HCT116 (cell line): Measurements from ENCODE around the gene CTNND2. TPM values are rescaled to one million over a fixed set of nuclear protein-coding genes. Genes with fewer than 3 reads are reported as not detected.

Source experiments
- ATAC-seq: fragments of 200-7000 bp; cut with Tn5 transposase; 2 replicates; pipeline ENCODE4 v1.9.1; 2020; ENCODE audit warnings: mild to moderate bottlenecking, moderate library complexity
- BruUV-seq: library from RNA; stranded (reverse); fragments of 400-500 nt; replicated peaks from 2 replicates; lab custom pipeline; 2021; lab: Mats Ljungman, UMichigan
- CTCF ChIA-PET: fragments of 300-600 bp; sonication (Branson Sonifier 250); formaldehyde crosslinking; loops from one replicate; lab custom pipeline; 2021; ENCODE audit warnings: antibody characterized with exemption; lab: Charles Lee
- POLR2A ChIA-PET: fragments of 300-600, 350-600 bp; sonication (Branson Sonifier 250); formaldehyde crosslinking; loops from one replicate; lab custom pipeline; 2021; ENCODE audit warnings: antibody characterized with exemption; lab: Charles Lee
- RAD21 ChIA-PET, 2 experiments: fragments of 300-600 bp; sonication (Branson Sonifier 250); formaldehyde crosslinking; loops; one replicate each; lab custom pipeline; 2023; ENCODE audit warnings: low total read pairs in 2 of 2; ENCODE audit not compliant: uncharacterized antibody in 2 of 2, unreplicated experiment in 2 of 2, low non-redundant PET in 1 of 2; lab: Charles Lee
- DNase-seq: peaks from one replicate; pipeline ENCODE4 v3.0.0-alpha.2; 2010; ENCODE audit warnings: low read depth, low spot score
- H2AFZ ChIP-seq: fragments of 200-600 bp; shearing (Covaris generic), sonication (generic); 2 replicates; pipeline ENCODE4 v1.6.1; 2017; ENCODE audit warnings: low read depth, mixed run types, mixed read lengths, antibody characterized with exemption, low read length; ENCODE audit not compliant: poor library complexity, severe bottlenecking
- H3K27ac ChIP-seq: 2 replicates; pipeline ENCODE4 v1.5.1; 2012; ENCODE audit warnings: low read depth, low read length
- H3K27me3 ChIP-seq: fragments of 200-600 bp; sonication (generic); 2 replicates; pipeline ENCODE4 v1.6.1; 2016; ENCODE audit warnings: mixed run types, low read length, mixed read lengths; ENCODE audit not compliant: insufficient read depth
- H3K36me3 ChIP-seq, 2 experiments: fragments of 200-500 bp in 1 of 2; fragments of 200-600 bp in 1 of 2; sonication (Bioruptor generic) in 1 of 2; sonication (generic) in 1 of 2; 2 replicates each; pipeline versions ENCODE4 v1.5.1 to v1.6.1; 2014 to 2016; ENCODE audit warnings: low read length in 2 of 2, inconsistent platforms in 1 of 2, mixed read lengths in 1 of 2, mixed run types in 1 of 2; ENCODE audit not compliant: insufficient read depth in 2 of 2, control insufficient read depth in 1 of 2
- H3K4me1 ChIP-seq, 2 experiments: fragments of 200-600 bp in 1 of 2; sonication (generic) in 1 of 2; 2 replicates each; pipeline versions ENCODE4 v1.5.1 to v1.6.1; 2012 to 2017; ENCODE audit warnings: low read length in 2 of 2, inconsistent platforms in 1 of 2, mild to moderate bottlenecking in 1 of 2, mixed read lengths in 1 of 2, mixed run types in 1 of 2, moderate library complexity in 1 of 2; ENCODE audit not compliant: insufficient read depth in 2 of 2, control insufficient read depth in 1 of 2
- H3K4me2 ChIP-seq: fragments of 200-600 bp; sonication (generic); 2 replicates; pipeline ENCODE4 v1.6.1; 2017; ENCODE audit warnings: mixed run types, low read length, mixed read lengths
- H3K4me3 ChIP-seq, 2 experiments: fragments of 200-600 bp in 1 of 2; sonication (generic) in 1 of 2; replicated peaks in 1 of 2; 2 replicates each; pipeline ENCODE4 v1.5.1; 2011 to 2016; ENCODE audit warnings: low read length in 2 of 2, control low read depth in 1 of 2, low read depth in 1 of 2, mild to moderate bottlenecking in 1 of 2, mixed read lengths in 1 of 2, mixed run types in 1 of 2
- H3K79me2 ChIP-seq: fragments of 200-600 bp; sonication (generic); 2 replicates; pipeline ENCODE4 v1.6.1; 2017; ENCODE audit warnings: mild to moderate bottlenecking, mixed run types, low read length, moderate library complexity, mixed read lengths; ENCODE audit not compliant: insufficient read depth
- H3K9ac ChIP-seq: fragments of 200-600 bp; sonication (generic); 2 replicates; pipeline ENCODE4 v1.6.1; 2016; ENCODE audit warnings: low read length, mixed read lengths
- H3K9me2 ChIP-seq: fragments of 200-600 bp; sonication (generic), shearing (Covaris generic); 2 replicates; pipeline ENCODE4 v1.6.1; 2017; ENCODE audit warnings: mixed run types, mild to moderate bottlenecking, moderate library complexity; ENCODE audit not compliant: insufficient read depth
- H3K9me3 ChIP-seq, 2 experiments: fragments of 200-500 bp in 1 of 2; fragments of 200-600 bp in 1 of 2; sonication (Bioruptor generic) in 1 of 2; sonication (generic) in 1 of 2; 2 replicates each; pipeline ENCODE4 v1.6.1; 2014 to 2017; ENCODE audit warnings: low read length in 2 of 2, mixed read lengths in 2 of 2, inconsistent platforms in 1 of 2, low read depth in 1 of 2, mild to moderate bottlenecking in 1 of 2, mixed run types in 1 of 2, moderate library complexity in 1 of 2; ENCODE audit not compliant: control insufficient read depth in 1 of 2, insufficient read depth in 1 of 2
- H4K20me1 ChIP-seq: fragments of 200-600 bp; sonication (generic), shearing (Covaris generic); 2 replicates; pipeline ENCODE4 v1.6.1; 2017; ENCODE audit warnings: mixed run types, mild to moderate bottlenecking, moderate library complexity; ENCODE audit not compliant: insufficient read depth
- CBX3 ChIP-seq: IDR thresholded peaks from 2 replicates; pipeline ENCODE4 v1.6.1; 2012; ENCODE audit warnings: low read depth
- CEBPB ChIP-seq: IDR thresholded peaks from 2 replicates; pipeline ENCODE4 v1.6.1; 2012; ENCODE audit warnings: low read depth
- ELF1 ChIP-seq: IDR thresholded peaks from 2 replicates; pipeline ENCODE4 v1.6.1; 2012; ENCODE audit warnings: low read depth, borderline replicate concordance
- EZH2 ChIP-seq: fragments of 200-600 bp; sonication (generic); IDR thresholded peaks from 2 replicates; pipeline ENCODE4 v1.6.1; 2017; ENCODE audit warnings: antibody characterized with exemption, mixed run types
- EZH2phosphoT487 ChIP-seq: fragments of 200-600 bp; IDR thresholded peaks from 2 replicates; pipeline ENCODE4 v1.6.1; 2018; ENCODE audit warnings: antibody characterized with exemption, borderline replicate concordance
- FOSL1 ChIP-seq: IDR thresholded peaks from 2 replicates; pipeline ENCODE4 v1.6.1; 2012; ENCODE audit warnings: low read depth
- JUND ChIP-seq: IDR thresholded peaks from 2 replicates; pipeline ENCODE4 v1.6.1; 2012
- POLR2A ChIP-seq: IDR thresholded peaks from 2 replicates; pipeline ENCODE4 v1.7.0; 2011; ENCODE audit warnings: borderline replicate concordance; ENCODE audit not compliant: insufficient read depth, insufficient read length; ENCODE audit errors: extremely low read depth
- POLR2AphosphoS5 ChIP-seq: IDR thresholded peaks from 2 replicates; pipeline ENCODE4 v1.6.1; 2011; ENCODE audit warnings: mild to moderate bottlenecking, low read depth, low read length, moderate library complexity
- RAD21 ChIP-seq: IDR thresholded peaks from 2 replicates; pipeline ENCODE4 v1.6.1; 2012; ENCODE audit warnings: low read depth, mild to moderate bottlenecking
- SIN3A ChIP-seq: IDR thresholded peaks from 2 replicates; pipeline ENCODE4 v1.6.1; 2012; ENCODE audit warnings: low read depth
- SRF ChIP-seq: IDR thresholded peaks from 2 replicates; pipeline ENCODE4 v1.6.1; 2012; ENCODE audit warnings: low read depth
- TCF7L2 ChIP-seq: IDR thresholded peaks from 2 replicates; pipeline ENCODE4 v1.7.0; 2011; ENCODE audit warnings: borderline replicate concordance, inconsistent platforms; ENCODE audit not compliant: insufficient read depth, insufficient read length; ENCODE audit errors: extremely low read depth
- YY1 ChIP-seq: IDR thresholded peaks from 2 replicates; pipeline ENCODE4 v1.6.1; 2011; ENCODE audit warnings: low read length, low read depth, moderate library complexity, mild to moderate bottlenecking; ENCODE audit not compliant: insufficient replicate concordance; ENCODE audit errors: extremely low read depth
- ZFX ChIP-seq: fragments of 450-650 bp; IDR thresholded peaks from 2 replicates; pipeline ENCODE4 v1.6.1; 2017
- ZNF274 ChIP-seq: fragments of 200-500 bp; sonication (Bioruptor generic); IDR thresholded peaks from 2 replicates; pipeline ENCODE4 v1.6.1; 2014; ENCODE audit warnings: mild to moderate bottlenecking, low read depth, low read length, inconsistent platforms
- intact Hi-C: fragments of 100-400 bp; cut with micrococcal nuclease; formaldehyde crosslinking; loops from 2 replicates; pipeline ENCODE4 v1.10.0; 2022
- total RNA-seq: library from RNA; stranded (reverse); gene quantifications from one replicate; pipeline ENCODE4 v1.2.1, GENCODE V29; 2021; ENCODE audit not compliant: unreplicated experiment
- TF ChIP-seq, protein P1 (sequence below): IDR thresholded peaks from 2 replicates; pipeline ENCODE4 v1.6.1; 2012
- TF ChIP-seq, protein P2 (sequence below): IDR thresholded peaks from 2 replicates; pipeline ENCODE4 v1.6.1; 2011; ENCODE audit warnings: mild to moderate bottlenecking, low read length, moderate library complexity; ENCODE audit not compliant: insufficient replicate concordance; ENCODE audit errors: extremely low read depth
- TF ChIP-seq, protein P3 (sequence below): IDR thresholded peaks from 2 replicates; pipeline ENCODE4 v1.6.1; 2012
- TF ChIP-seq, protein P4 (sequence below), 3 experiments: fragments of 200-600 bp in 1 of 3; sonication (generic) in 1 of 3; IDR thresholded peaks in 2 of 3; conservative IDR thresholded peaks in 1 of 3; 2 replicates each; pipeline ENCODE4 v1.5.1; 2012 to 2017; ENCODE audit warnings: low read depth in 2 of 3, low read length in 2 of 3, antibody characterized with exemption in 1 of 3, borderline replicate concordance in 1 of 3, control low read depth in 1 of 3, mild to moderate bottlenecking in 1 of 3, mixed read lengths in 1 of 3, mixed run types in 1 of 3, moderate library complexity in 1 of 3; ENCODE audit not compliant: insufficient read depth in 1 of 3

The CTNND2 gene
- total RNA-seq, 1 experiment from 2014 or later = not detected

DNA sequence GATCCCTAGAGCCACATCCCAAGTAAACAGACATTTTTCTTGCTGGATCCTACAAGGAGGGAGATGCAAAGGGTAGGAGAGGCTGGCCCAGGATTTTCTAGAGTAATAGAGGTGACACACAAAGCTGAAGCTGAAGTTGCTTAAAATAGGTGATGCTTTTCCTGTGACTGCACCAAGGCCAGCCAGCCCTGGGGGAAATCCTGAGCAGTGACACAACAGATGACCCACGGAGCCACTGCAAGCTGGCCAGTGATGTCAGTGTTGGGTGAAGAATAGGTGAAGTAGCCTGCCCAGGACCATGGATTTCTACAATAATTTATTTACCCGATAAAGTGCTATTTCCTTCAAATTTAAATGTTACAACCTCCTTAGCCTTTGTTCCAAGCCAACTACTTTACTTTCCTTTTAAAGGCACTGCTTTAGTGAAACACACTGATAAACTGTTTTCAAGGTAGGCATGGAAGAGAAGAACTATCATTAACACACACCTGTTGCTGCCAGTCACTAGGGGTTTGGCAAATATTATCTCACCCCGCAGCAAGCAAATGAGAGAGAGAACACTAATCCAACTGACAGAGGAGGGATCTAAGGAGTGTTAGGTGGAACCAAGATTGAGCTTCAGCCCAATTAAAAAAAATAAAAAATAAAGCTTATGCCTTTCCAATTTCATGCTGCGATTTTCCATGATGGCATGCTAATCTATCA, 123.5 kb downstream of the CTNND2 start:
- BruUV-seq = no TSS peak
- H2AFZ ChIP-seq = no peak overlapping the region
- H3K79me2 ChIP-seq = no peaks in the 10 kb centered on the region
- intact Hi-C loops = no loop called here
- no peak overlapping the region for H3K4me2 ChIP-seq
- no peaks in the 10 kb centered on the region for H3K9me2 ChIP-seq
- no peak overlapping the region for H3K9ac ChIP-seq
- H3K9me3 ChIP-seq = peaks cover 9 to 51% of the 10 kb centered on the region in 2 experiments; a peak in 2 of 4 replicates
- no peaks in the 10 kb centered on the region for H4K20me1 ChIP-seq
- H3K4me3 ChIP-seq = no peak overlapping the region
- POLR2A ChIA-PET = no interaction called here
- TF ChIP-seq POLR2A (no peak), POLR2AphosphoS5 (no peak), SIN3A (no peak), CBX3 (no peak), ELF1 (no peak), ZFX (no peak), RAD21 (no peak), SRF (no peak), YY1 (no peak), TCF7L2 (no peak), EZH2phosphoT487 (no peak), JUND (no peak), ZNF274 (no peak), CEBPB (no peak), EZH2 (no peak), FOSL1 (no peak)
- TF ChIP-seq, protein P1, sequence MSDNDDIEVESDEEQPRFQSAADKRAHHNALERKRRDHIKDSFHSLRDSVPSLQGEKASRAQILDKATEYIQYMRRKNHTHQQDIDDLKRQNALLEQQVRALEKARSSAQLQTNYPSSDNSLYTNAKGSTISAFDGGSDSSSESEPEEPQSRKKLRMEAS = no peak
- TF ChIP-seq, protein P2, sequence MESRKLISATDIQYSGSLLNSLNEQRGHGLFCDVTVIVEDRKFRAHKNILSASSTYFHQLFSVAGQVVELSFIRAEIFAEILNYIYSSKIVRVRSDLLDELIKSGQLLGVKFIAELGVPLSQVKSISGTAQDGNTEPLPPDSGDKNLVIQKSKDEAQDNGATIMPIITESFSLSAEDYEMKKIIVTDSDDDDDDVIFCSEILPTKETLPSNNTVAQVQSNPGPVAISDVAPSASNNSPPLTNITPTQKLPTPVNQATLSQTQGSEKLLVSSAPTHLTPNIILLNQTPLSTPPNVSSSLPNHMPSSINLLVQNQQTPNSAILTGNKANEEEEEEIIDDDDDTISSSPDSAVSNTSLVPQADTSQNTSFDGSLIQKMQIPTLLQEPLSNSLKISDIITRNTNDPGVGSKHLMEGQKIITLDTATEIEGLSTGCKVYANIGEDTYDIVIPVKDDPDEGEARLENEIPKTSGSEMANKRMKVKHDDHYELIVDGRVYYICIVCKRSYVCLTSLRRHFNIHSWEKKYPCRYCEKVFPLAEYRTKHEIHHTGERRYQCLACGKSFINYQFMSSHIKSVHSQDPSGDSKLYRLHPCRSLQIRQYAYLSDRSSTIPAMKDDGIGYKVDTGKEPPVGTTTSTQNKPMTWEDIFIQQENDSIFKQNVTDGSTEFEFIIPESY = no peak
- TF ChIP-seq, protein P3, sequence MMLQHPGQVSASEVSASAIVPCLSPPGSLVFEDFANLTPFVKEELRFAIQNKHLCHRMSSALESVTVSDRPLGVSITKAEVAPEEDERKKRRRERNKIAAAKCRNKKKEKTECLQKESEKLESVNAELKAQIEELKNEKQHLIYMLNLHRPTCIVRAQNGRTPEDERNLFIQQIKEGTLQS = no peak
- TF ChIP-seq, protein P4, sequence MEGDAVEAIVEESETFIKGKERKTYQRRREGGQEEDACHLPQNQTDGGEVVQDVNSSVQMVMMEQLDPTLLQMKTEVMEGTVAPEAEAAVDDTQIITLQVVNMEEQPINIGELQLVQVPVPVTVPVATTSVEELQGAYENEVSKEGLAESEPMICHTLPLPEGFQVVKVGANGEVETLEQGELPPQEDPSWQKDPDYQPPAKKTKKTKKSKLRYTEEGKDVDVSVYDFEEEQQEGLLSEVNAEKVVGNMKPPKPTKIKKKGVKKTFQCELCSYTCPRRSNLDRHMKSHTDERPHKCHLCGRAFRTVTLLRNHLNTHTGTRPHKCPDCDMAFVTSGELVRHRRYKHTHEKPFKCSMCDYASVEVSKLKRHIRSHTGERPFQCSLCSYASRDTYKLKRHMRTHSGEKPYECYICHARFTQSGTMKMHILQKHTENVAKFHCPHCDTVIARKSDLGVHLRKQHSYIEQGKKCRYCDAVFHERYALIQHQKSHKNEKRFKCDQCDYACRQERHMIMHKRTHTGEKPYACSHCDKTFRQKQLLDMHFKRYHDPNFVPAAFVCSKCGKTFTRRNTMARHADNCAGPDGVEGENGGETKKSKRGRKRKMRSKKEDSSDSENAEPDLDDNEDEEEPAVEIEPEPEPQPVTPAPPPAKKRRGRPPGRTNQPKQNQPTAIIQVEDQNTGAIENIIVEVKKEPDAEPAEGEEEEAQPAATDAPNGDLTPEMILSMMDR (IDR thresholded peaks at IDR 0.05 in 2 of 3, conservative IDR thresholded peaks at IDR 0.05 in 1 of 3; ENCODE audit: borderline replicate concordance in 1 of 3, insufficient read depth in 1 of 3, low read depth in 2 of 3, low read length in 2 of 3) = no peak
- H3K4me1 ChIP-seq = no peaks in the 10 kb centered on the region
- H3K27ac ChIP-seq = no peak overlapping the region
- DNase-seq (no peak), ATAC-seq (no peak)
- RAD21 ChIA-PET = no interaction called here
- H3K27me3 ChIP-seq = no peaks in the 10 kb centered on the region
- CTCF ChIA-PET = no interaction called here
- no peaks in the 10 kb centered on the region for H3K36me3 ChIP-seq
